ENCODE measurements around the gene TMEM176B.

The TMEM176B gene

DNA sequence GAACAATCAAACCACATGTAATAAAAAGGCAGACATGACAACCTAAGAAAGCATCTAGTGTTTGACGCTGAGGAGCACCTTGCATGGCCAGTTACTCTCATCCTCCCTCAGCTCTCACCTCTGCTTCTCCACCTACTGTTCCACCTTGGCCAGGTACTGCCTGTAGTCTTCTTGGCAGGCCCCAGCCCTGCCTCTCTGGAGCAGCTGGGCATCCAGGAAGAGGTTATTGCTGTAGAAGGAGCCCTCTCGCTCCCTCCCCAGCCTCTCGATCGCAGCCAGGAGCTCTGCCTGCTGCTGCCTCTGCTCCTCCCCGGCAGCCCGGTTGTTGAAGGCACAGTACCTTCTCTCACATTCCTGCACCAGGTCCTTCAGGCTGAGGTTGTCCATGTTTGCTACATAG is 53.2 kb downstream of the TMEM176B start:
- no peak for DNase-seq

DNA sequence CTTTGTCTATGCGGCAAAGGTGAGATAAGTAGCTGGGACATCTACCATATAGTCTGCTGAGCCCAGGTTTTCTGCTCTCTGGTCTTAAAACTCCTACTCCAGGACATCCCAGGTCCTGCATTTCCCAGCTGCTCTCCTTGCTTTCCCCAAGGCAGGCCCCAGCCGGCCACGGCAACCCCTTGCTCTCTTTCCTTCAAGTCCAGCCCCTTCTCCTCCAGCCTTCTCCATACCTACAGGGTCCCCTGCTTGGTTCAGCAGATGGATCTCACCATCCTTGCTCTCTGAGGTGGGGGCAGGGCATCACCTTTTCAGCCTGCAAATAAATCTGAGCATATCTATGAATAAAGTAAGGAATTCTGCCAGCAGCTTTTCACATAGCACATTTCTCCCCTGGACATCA is 54.3 kb downstream of the TMEM176B start:
- DNase-seq, result no peak

DNA sequence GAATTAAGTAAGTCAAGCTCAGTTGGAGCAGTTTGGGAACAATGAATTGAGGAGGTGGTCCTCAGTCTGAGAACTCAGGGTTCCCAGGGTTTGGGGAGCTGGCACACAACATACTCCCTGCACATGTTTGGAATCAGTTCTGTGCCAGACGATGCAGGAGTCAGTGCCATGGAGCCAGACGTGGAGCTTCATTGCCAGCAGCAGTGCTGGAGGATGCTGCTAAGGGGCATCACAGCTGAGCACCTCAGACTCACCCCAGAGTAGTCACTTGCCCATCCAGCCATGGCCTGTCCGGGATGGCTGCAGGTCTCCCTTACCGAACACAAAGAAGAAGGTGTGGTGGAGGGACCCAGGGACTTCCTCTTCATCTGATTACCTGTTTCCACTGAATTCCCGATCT is 55.1 kb downstream of the TMEM176B start:
- DNase-seq, result no peak

DNA sequence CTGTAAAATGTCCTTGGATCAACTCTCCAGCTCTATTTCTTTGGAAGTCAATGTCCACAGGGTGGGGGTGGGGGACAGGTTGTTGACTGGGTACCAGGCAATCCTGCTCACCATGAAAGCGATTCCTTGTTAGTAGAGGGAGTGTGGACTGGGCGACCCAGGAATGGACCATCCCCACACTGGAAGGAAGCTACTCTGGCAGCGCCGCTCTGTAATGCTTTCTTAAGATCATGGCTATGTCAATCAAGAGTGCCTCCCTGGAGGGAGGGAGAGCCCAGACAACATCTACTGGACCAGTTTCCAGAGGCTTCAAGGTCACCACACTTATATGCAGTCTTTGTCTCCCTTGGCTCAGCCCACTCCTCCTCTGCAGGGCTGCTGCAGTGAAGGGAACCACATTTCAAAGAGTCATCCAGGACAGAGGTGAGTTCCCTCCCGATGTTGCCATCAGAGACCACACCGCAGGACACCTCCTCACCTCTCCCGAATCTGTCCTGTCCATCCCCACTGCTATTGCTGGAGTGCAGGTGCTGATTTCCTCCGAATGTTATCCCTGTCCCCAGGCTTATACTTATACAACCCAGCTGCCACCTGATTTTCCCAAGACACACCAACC is 56.0 kb downstream of the TMEM176B start:
- no peak for DNase-seq

DNA sequence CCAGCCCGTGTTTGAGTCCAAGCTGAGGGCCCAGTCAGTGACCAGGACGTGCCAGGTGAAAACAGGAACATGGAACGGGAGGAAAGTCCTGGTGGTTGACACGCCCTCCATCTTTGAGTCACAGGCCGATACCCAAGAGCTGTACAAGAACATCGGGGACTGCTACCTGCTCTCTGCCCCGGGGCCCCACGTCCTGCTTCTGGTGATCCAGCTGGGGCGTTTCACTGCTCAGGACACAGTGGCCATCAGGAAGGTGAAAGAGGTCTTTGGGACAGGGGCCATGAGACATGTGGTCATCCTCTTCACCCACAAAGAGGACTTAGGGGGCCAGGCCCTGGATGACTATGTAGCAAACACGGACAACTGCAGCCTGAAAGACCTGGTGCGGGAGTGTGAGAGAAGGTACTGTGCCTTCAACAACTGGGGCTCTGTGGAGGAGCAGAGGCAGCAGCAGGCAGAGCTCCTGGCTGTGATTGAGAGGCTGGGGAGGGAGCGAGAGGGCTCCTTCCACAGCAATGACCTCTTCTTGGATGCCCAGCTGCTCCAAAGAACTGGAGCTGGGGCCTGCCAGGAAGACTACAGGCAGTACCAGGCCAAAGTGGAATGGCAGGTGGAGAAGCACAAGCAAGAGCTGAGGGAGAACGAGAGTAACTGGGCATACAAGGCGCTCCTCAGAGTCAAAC is 57.7 kb downstream of the TMEM176B start:
- no peak for DNase-seq

All from inflammatory macrophage treated with lipopolysaccharide for 4 hours (primary cell).